Measurements from ENCODE around the gene CCNY.

Gene CCNY

DNA sequence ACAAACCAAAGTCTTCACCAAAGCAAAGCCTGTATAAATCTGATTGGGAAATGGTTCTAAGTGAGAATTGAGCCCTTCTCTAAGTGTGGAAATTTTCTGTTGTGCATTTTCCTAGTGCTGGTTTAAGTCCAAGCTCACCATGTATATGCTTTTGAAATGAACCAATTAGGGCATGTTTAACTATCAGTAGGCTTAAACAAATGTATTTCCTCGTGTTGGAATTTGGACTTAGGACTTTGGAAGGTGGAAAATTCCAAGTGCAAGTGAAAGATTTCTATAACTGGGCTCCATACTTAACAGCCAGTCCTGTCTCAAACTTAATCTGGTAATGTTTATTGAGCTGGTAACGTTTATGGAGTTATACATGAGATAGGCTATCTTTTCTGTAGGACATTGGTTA lies 28.5 kb downstream of the CCNY start:
- H2BK15ac ChIP-seq (ENCODE audit: low read length) = no peak overlapping the region
- H2BK12ac ChIP-seq (ENCODE audit: low read length) = no peak overlapping the region
- no peak overlapping the region for H3K4ac ChIP-seq (ENCODE audit: low read length)
- H3K18ac ChIP-seq (ENCODE audit: low read length) = no peak overlapping the region
- no peak overlapping the region for H4K91ac ChIP-seq (ENCODE audit: low read depth, low read length, poor library complexity)
- no peak for DNase-seq (ENCODE audit: low spot score)
- H3K9ac ChIP-seq (ENCODE audit: low read depth, low read length, poor library complexity) = no peak overlapping the region
- H3K79me1 ChIP-seq (ENCODE audit: low read depth, low read length) = no peaks in the 10 kb centered on the region
- H3K23ac ChIP-seq (ENCODE audit: low read depth, low read length, poor library complexity) = no peak overlapping the region
- H3K14ac ChIP-seq (ENCODE audit: low read length) = no peak overlapping the region
- H3K27ac ChIP-seq (replicated peaks; ENCODE audit: low read length) = no peak overlapping the region
- no peak overlapping the region for H2AFZ ChIP-seq (ENCODE audit: low read length)
- no CpG with 5 or more reads among the region's 2 CpGs for WGBS, 2 donors (ENCODE audit: extremely low coverage in 2 of 2, insufficient read length in 2 of 2, insufficient replicate concordance in 1 of 2)
- H3K9me3 ChIP-seq (replicated peaks in 1 of 2; ENCODE audit: control insufficient read depth in 2 of 2, insufficient read depth in 1 of 2, low read depth in 1 of 2, low read length in 2 of 2) = no peaks in the 10 kb centered on the region
- H3K4me2 ChIP-seq (ENCODE audit: insufficient read depth, low read length, poor library complexity, severe bottlenecking) = no peak overlapping the region
- no peaks in the 10 kb centered on the region for H3K27me3 ChIP-seq (ENCODE audit: control insufficient read depth in 3 of 3, insufficient read depth in 3 of 3, low read depth in 1 of 3, low read length in 3 of 3)
- H3K36me3 ChIP-seq (replicated peaks in 1 of 2; ENCODE audit: control insufficient read depth in 2 of 2, insufficient read depth in 2 of 2, low read length in 2 of 2) = peaks cover 0 to 3% of the 10 kb centered on the region in 2 donors
- no peak overlapping the region for H4K8ac ChIP-seq (ENCODE audit: low read depth, low read length)
- no peak overlapping the region for H3K4me3 ChIP-seq (ENCODE audit: low read length in 2 of 2)
- H2AK5ac ChIP-seq (ENCODE audit: low read depth, low read length) = no peak overlapping the region
- peaks cover 2% of the 10 kb centered on the region in 2 donors for H3K4me1 ChIP-seq (ENCODE audit: control insufficient read depth in 2 of 2, insufficient read depth in 1 of 2, low read depth in 1 of 2, low read length in 2 of 2)
- no peak overlapping the region for H2BK5ac ChIP-seq (ENCODE audit: low read length)
- H2BK120ac ChIP-seq (ENCODE audit: low read depth, low read length) = no peak overlapping the region

DNA sequence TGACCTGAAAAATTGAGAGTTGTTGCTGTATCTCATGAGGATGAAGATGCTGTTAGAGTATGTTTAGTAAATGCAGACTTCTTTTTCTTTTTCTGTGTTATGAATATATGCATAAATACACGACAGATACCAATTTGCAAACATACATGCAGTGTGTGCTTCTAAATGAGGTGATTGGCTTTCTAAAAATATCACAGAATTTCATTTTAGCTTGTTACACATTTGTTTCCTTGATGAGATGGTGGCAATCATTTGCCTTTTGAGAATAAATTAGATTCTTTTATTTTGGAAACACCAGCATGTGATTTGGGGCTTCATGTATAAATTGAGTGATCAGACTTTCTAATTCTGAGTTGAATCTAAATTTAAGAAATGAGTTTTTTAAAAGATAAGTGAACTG lies 29.7 kb downstream of the CCNY start:
- no CpG with 5 or more reads among the region's 1 CpG for WGBS, 2 donors (ENCODE audit: extremely low coverage in 2 of 2, insufficient read length in 2 of 2, insufficient replicate concordance in 1 of 2)
- no peak overlapping the region for H3K14ac ChIP-seq (ENCODE audit: low read length)
- no peak overlapping the region for H2BK12ac ChIP-seq (ENCODE audit: low read length)
- H3K9me3 ChIP-seq (replicated peaks in 1 of 2; ENCODE audit: control insufficient read depth in 2 of 2, insufficient read depth in 1 of 2, low read depth in 1 of 2, low read length in 2 of 2) = peaks cover 0 to under 1% of the 10 kb centered on the region in 2 donors
- H2BK120ac ChIP-seq (ENCODE audit: low read depth, low read length) = no peak overlapping the region
- H4K8ac ChIP-seq (ENCODE audit: low read depth, low read length) = no peak overlapping the region
- no peak overlapping the region for H2AFZ ChIP-seq (ENCODE audit: low read length)
- no peak overlapping the region for H2BK5ac ChIP-seq (ENCODE audit: low read length)
- no peaks in the 10 kb centered on the region for H3K27me3 ChIP-seq (ENCODE audit: control insufficient read depth in 3 of 3, insufficient read depth in 3 of 3, low read depth in 1 of 3, low read length in 3 of 3)
- H3K36me3 ChIP-seq (replicated peaks in 1 of 2; ENCODE audit: control insufficient read depth in 2 of 2, insufficient read depth in 2 of 2, low read length in 2 of 2) = peaks cover 0 to 3% of the 10 kb centered on the region in 2 donors
- no peak overlapping the region for H4K91ac ChIP-seq (ENCODE audit: low read depth, low read length, poor library complexity)
- no peak overlapping the region for H3K18ac ChIP-seq (ENCODE audit: low read length)
- H3K27ac ChIP-seq (replicated peaks; ENCODE audit: low read length) = no peak overlapping the region
- H3K4me2 ChIP-seq (ENCODE audit: insufficient read depth, low read length, poor library complexity, severe bottlenecking) = no peak overlapping the region
- H3K4me3 ChIP-seq (ENCODE audit: low read length in 2 of 2) = no peak overlapping the region
- H2BK15ac ChIP-seq (ENCODE audit: low read length) = no peak overlapping the region
- peaks cover 2% of the 10 kb centered on the region in 2 donors for H3K4me1 ChIP-seq (ENCODE audit: control insufficient read depth in 2 of 2, insufficient read depth in 1 of 2, low read depth in 1 of 2, low read length in 2 of 2)
- H3K23ac ChIP-seq (ENCODE audit: low read depth, low read length, poor library complexity) = no peak overlapping the region
- no peak for DNase-seq (ENCODE audit: low spot score)
- H3K4ac ChIP-seq (ENCODE audit: low read length) = no peak overlapping the region
- H3K79me1 ChIP-seq (ENCODE audit: low read depth, low read length) = no peaks in the 10 kb centered on the region
- no peak overlapping the region for H2AK5ac ChIP-seq (ENCODE audit: low read depth, low read length)
- no peak overlapping the region for H3K9ac ChIP-seq (ENCODE audit: low read depth, low read length, poor library complexity)

DNA sequence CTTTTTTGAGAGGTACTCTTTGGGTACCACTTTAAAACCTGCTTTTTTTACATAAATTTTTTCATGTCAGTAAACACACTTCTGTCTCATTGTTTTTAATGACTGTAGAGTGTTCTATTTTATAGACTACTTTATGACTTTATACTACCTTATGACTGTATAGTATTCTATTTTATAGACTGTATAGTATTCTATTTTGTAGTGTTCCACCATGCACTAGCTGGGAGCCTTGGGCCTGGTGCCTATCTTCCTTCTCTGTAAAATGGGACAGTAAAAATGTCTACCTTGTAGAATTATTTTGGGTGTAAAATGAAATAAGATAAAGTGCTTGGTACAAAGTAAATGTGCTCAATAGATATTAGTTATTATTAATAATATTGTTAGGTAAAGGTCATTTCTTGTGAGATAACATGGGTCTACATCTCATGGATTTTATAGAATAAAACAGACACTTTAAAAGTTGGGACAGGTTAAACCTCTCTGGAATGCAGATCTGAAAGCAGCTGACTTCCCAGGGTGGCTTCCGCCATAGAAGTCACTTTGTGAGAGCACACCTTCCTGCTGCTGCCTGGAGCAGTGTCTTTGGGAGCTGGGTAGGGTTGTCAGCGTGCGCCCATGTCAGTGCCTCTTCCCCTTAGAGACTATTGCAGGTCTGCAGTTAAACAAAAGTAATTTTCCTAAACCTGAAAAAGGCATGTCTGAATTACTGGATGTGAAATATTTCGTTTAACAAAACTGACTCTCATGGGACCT lies 31.0 kb downstream of the CCNY start:
- WGBS, 2 donors (ENCODE audit: extremely low coverage in 2 of 2, insufficient read length in 2 of 2, insufficient replicate concordance in 1 of 2) = no CpG with 5 or more reads among the region's 4 CpGs
- H2AK5ac ChIP-seq (ENCODE audit: low read depth, low read length) = no peak overlapping the region

DNA sequence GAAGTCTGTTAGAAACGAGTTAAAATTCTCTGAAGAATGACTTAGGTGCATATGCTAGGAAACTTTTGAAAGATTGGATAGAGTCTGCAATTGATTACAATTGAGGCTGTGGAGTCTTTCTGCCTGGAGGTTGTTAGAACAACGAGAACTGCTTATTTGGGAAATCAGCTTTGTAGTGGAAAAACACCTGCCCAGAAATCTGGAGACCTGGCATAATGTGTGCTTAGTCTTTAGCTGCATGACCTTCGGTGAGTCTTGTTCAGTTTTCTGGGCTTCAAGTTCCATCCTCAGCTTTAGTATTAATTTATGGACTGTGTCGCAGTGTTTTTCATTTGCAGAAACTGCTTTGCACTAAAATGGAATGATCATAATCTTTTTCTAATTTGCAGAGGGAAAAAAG lies 31.7 kb downstream of the CCNY start:
- Histone ChIP-seq H2AFZ (ENCODE audit: low read length) (no peak overlapping the region), H3K18ac (ENCODE audit: low read length) (no peak overlapping the region), H3K23ac (ENCODE audit: low read depth, low read length, poor library complexity) (no peak overlapping the region), H2AK5ac (ENCODE audit: low read depth, low read length) (no peak overlapping the region), H3K4ac (ENCODE audit: low read length) (no peak overlapping the region), H3K4me1 (ENCODE audit: control insufficient read depth in 2 of 2, insufficient read depth in 1 of 2, low read depth in 1 of 2, low read length in 2 of 2) (peaks cover 2 to 3% of the 10 kb centered on the region in 2 donors), H2BK12ac (ENCODE audit: low read length) (no peak overlapping the region), H3K27me3 (ENCODE audit: control insufficient read depth in 3 of 3, insufficient read depth in 3 of 3, low read depth in 1 of 3, low read length in 3 of 3) (no peaks in the 10 kb centered on the region), H4K91ac (ENCODE audit: low read depth, low read length, poor library complexity) (no peak overlapping the region), H2BK120ac (ENCODE audit: low read depth, low read length) (no peak overlapping the region), H3K4me3 (ENCODE audit: low read length in 2 of 2) (no peak overlapping the region), H3K4me2 (ENCODE audit: insufficient read depth, low read length, poor library complexity, severe bottlenecking) (no peak overlapping the region), H3K14ac (ENCODE audit: low read length) (no peak overlapping the region), H3K27ac (replicated peaks; ENCODE audit: low read length) (no peak overlapping the region), H3K9me3 (replicated peaks in 1 of 2; ENCODE audit: control insufficient read depth in 2 of 2, insufficient read depth in 1 of 2, low read depth in 1 of 2, low read length in 2 of 2) (peaks cover 2 to 11% of the 10 kb centered on the region in 2 donors), H2BK5ac (ENCODE audit: low read length) (no peak overlapping the region), H3K79me1 (ENCODE audit: low read depth, low read length) (no peaks in the 10 kb centered on the region), H2BK15ac (ENCODE audit: low read length) (no peak overlapping the region), H3K36me3 (replicated peaks in 1 of 2; ENCODE audit: control insufficient read depth in 2 of 2, insufficient read depth in 2 of 2, low read length in 2 of 2) (no peaks in the 10 kb centered on the region), H4K8ac (ENCODE audit: low read depth, low read length) (no peak overlapping the region), H3K9ac (ENCODE audit: low read depth, low read length, poor library complexity) (no peak overlapping the region)
- WGBS, 2 donors (ENCODE audit: extremely low coverage in 2 of 2, insufficient read length in 2 of 2, insufficient replicate concordance in 1 of 2) = no CpG with 5 or more reads among the region's 4 CpGs
- DNase-seq (ENCODE audit: low spot score) = no peak

More for the DNA sequence above, 31.0 kb downstream of the CCNY start:
- Histone ChIP-seq H2BK5ac (ENCODE audit: low read length) (no peak overlapping the region), H3K4me3 (ENCODE audit: low read length in 2 of 2) (no peak overlapping the region), H3K18ac (ENCODE audit: low read length) (no peak overlapping the region), H2BK15ac (ENCODE audit: low read length) (no peak overlapping the region), H3K4ac (ENCODE audit: low read length) (no peak overlapping the region), H3K14ac (ENCODE audit: low read length) (no peak overlapping the region), H2AFZ (ENCODE audit: low read length) (no peak overlapping the region), H4K8ac (ENCODE audit: low read depth, low read length) (no peak overlapping the region), H3K9me3 (replicated peaks in 1 of 2; ENCODE audit: control insufficient read depth in 2 of 2, insufficient read depth in 1 of 2, low read depth in 1 of 2, low read length in 2 of 2) (peaks cover 2 to 11% of the 10 kb centered on the region in 2 donors), H2BK120ac (ENCODE audit: low read depth, low read length) (no peak overlapping the region), H3K27ac (replicated peaks; ENCODE audit: low read length) (no peak overlapping the region), H3K27me3 (ENCODE audit: control insufficient read depth in 3 of 3, insufficient read depth in 3 of 3, low read depth in 1 of 3, low read length in 3 of 3) (no peaks in the 10 kb centered on the region), H3K23ac (ENCODE audit: low read depth, low read length, poor library complexity) (no peak overlapping the region), H2BK12ac (ENCODE audit: low read length) (no peak overlapping the region), H4K91ac (ENCODE audit: low read depth, low read length, poor library complexity) (no peak overlapping the region), H3K4me1 (ENCODE audit: control insufficient read depth in 2 of 2, insufficient read depth in 1 of 2, low read depth in 1 of 2, low read length in 2 of 2) (peaks cover 2 to 3% of the 10 kb centered on the region in 2 donors), H3K36me3 (replicated peaks in 1 of 2; ENCODE audit: control insufficient read depth in 2 of 2, insufficient read depth in 2 of 2, low read length in 2 of 2) (peaks cover 0 to under 1% of the 10 kb centered on the region in 2 donors), H3K79me1 (ENCODE audit: low read depth, low read length) (no peaks in the 10 kb centered on the region), H3K9ac (ENCODE audit: low read depth, low read length, poor library complexity) (no peak overlapping the region), H3K4me2 (ENCODE audit: insufficient read depth, low read length, poor library complexity, severe bottlenecking) (no peak overlapping the region)
- DNase-seq (ENCODE audit: low spot score) = no peak
